ENCODE data around the gene RTEL1.

DNA sequence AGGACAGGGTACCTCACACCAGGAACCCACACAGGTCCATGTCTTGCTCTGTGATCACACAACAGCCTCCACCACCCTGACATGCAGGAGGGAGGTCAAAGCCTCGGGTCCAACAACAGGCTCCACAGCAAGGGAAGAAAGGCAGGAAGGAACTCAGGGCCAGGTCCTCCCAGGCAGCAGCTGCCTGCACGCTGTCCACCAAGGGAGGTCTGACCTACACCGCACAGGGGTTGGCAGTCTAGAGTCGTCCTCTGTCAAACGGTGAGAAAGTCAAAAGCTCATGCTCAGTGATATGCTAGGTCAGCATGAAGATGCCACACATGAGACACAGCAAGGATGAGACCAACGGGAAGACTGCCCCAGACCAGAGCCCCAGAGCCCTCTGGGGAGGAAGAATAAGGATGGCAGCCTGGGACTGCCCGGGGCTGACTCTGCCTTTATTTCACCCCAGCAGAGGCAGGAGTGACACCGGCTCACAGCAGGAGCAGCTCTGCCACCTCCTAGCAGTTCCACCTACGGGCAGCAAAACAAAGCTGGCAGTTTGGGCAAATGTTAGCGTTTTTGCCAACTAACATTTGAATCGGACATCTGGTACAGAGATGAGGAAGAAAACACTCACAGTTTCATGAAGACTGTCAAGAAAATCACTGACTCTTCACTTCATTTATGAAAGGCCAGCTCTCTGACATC, 39.7 kb upstream of the RTEL1 start:
- TF ChIP-seq CTCF (conservative IDR thresholded peaks at IDR 0.05 in 1 of 2, IDR thresholded peaks at IDR 0.05 in 1 of 2; ENCODE audit: low read depth in 1 of 2, low read length in 2 of 2) (no peak), EZH2 (IDR thresholded peaks at IDR 0.05; ENCODE audit: low read length, missing control alignments) (no peak)

Measured in fibroblast of lung (primary cell).